Measurements from ENCODE around the gene PHF12. TPM values are rescaled to one million over a fixed set of nuclear protein-coding genes. Genes with fewer than 3 reads are reported as not detected.

The PHF12 gene
- polyA plus RNA-seq, 1 donor: 27.7 TPM

GRCh38 chr17:28963055-28963611 is 11.8 kb upstream of the PHF12 start:
- no CpG with 5 or more reads among the region's 6 CpGs for WGBS (ENCODE audit: insufficient coverage, low lambda C conversion rate)
- DNase-seq: no peak
- H3K4me3 ChIP-seq (ENCODE audit: low read length): no peak overlapping the region

GRCh38 chr17:28961391-28961790 is 10.1 kb upstream of the PHF12 start:
- no peak overlapping the region for H3K27ac ChIP-seq (ENCODE audit: low read length)
- H3K4me1 ChIP-seq (ENCODE audit: control insufficient read depth, insufficient read depth, low read length): no peaks in the 10 kb centered on the region
- H3K4me3 ChIP-seq (ENCODE audit: low read length): no peak overlapping the region
- no peaks in the 10 kb centered on the region for H3K9me3 ChIP-seq (ENCODE audit: control insufficient read depth, low read depth, low read length)
- no peak for DNase-seq
- H3K36me3 ChIP-seq (ENCODE audit: control insufficient read depth, insufficient read depth, low read length): no peaks in the 10 kb centered on the region
- no CpG with 5 or more reads among the region's 7 CpGs for whole genome bisulfite sequencing (ENCODE audit: insufficient coverage, low lambda C conversion rate)
- H3K27me3 ChIP-seq (ENCODE audit: control insufficient read depth, insufficient read depth, low read length): peaks cover 8% of the 10 kb centered on the region

More at GRCh38 chr17:28963055-28963611, 11.8 kb upstream of the PHF12 start:
- Histone ChIP-seq H3K36me3 (ENCODE audit: control insufficient read depth, insufficient read depth, low read length) (no peaks in the 10 kb centered on the region), H3K27ac (ENCODE audit: low read length) (no peak overlapping the region), H3K27me3 (ENCODE audit: control insufficient read depth, insufficient read depth, low read length) (peaks cover 8% of the 10 kb centered on the region), H3K9me3 (ENCODE audit: control insufficient read depth, low read depth, low read length) (no peaks in the 10 kb centered on the region), H3K4me1 (ENCODE audit: control insufficient read depth, insufficient read depth, low read length) (peaks cover 6% of the 10 kb centered on the region)

GRCh38 chr17:28960256-28961061 is 9.1 kb upstream of the PHF12 start:
- Histone ChIP-seq H3K36me3 (ENCODE audit: control insufficient read depth, insufficient read depth, low read length) (no peaks in the 10 kb centered on the region), H3K4me3 (ENCODE audit: low read length) (no peak overlapping the region), H3K9me3 (ENCODE audit: control insufficient read depth, low read depth, low read length) (no peaks in the 10 kb centered on the region), H3K27me3 (ENCODE audit: control insufficient read depth, insufficient read depth, low read length) (peaks cover 8% of the 10 kb centered on the region), H3K4me1 (ENCODE audit: control insufficient read depth, insufficient read depth, low read length) (no peaks in the 10 kb centered on the region), H3K27ac (ENCODE audit: low read length) (no peak overlapping the region)
- no peak for DNase-seq
- WGBS (ENCODE audit: insufficient coverage, low lambda C conversion rate): no CpG with 5 or more reads among the region's 18 CpGs

- Histone ChIP-seq H3K27ac (ENCODE audit: low read length) (no peak overlapping the region), H3K4me1 (ENCODE audit: control insufficient read depth, insufficient read depth, low read length) (no peaks in the 10 kb centered on the region), H3K36me3 (ENCODE audit: control insufficient read depth, insufficient read depth, low read length) (no peaks in the 10 kb centered on the region), H3K9me3 (ENCODE audit: control insufficient read depth, low read depth, low read length) (no peaks in the 10 kb centered on the region), H3K27me3 (ENCODE audit: control insufficient read depth, insufficient read depth, low read length) (peaks cover 8% of the 10 kb centered on the region), H3K4me3 (ENCODE audit: low read length) (no peak overlapping the region)
- WGBS (ENCODE audit: insufficient coverage, low lambda C conversion rate): no CpG with 5 or more reads among the region's 9 CpGs
- no peak for DNase-seq
Observed at GRCh38 chr17:28959471-28959871, 8.2 kb upstream of the PHF12 start.

DNA sequence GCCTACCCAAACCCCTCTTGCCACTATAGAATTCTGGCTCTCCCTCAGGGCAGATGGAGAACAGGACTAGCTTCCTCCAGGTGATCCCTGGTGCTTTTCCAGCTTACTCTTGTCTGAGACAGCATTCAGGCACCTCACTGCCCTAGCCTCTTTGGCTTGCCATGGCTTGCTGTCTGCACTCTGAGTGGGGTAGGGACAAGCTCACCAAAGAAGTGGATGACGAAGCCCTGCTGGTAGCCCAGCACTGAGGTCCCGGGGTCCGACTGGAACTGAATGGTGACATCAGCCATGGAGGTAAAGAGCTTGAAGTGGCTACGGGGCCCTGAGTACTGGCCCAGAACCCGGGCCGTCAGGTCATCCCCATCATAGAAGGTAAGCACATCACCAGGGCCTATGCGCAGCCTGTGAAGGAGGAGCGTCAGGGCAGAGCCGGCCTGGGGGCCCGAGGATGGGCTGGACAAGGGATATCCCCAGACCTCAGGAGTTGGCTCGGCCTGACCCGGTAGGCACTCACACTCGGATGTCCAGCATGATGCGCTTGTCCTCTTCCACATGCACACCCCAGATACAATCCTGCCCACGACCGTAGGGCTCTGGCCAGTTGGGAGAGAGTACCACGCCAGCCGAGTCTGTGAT is 7.6 kb upstream of the PHF12 start:
- no peak for DNase-seq
- H3K27me3 ChIP-seq (ENCODE audit: control insufficient read depth, insufficient read depth, low read length): peaks cover 8% of the 10 kb centered on the region
- no peaks in the 10 kb centered on the region for H3K36me3 ChIP-seq (ENCODE audit: control insufficient read depth, insufficient read depth, low read length)
- WGBS (ENCODE audit: insufficient coverage, low lambda C conversion rate): no CpG with 5 or more reads among the region's 18 CpGs
- H3K27ac ChIP-seq (ENCODE audit: low read length): no peak overlapping the region
- no peaks in the 10 kb centered on the region for H3K9me3 ChIP-seq (ENCODE audit: control insufficient read depth, low read depth, low read length)
- H3K4me1 ChIP-seq (ENCODE audit: control insufficient read depth, insufficient read depth, low read length): no peaks in the 10 kb centered on the region
- H3K4me3 ChIP-seq (ENCODE audit: low read length): no peak overlapping the region

- H3K36me3 ChIP-seq (ENCODE audit: control insufficient read depth, insufficient read depth, low read length): no peaks in the 10 kb centered on the region
- H3K4me1 ChIP-seq (ENCODE audit: control insufficient read depth, insufficient read depth, low read length): no peaks in the 10 kb centered on the region
- DNase-seq: no peak
- no peaks in the 10 kb centered on the region for H3K9me3 ChIP-seq (ENCODE audit: control insufficient read depth, low read depth, low read length)
- H3K27ac ChIP-seq (ENCODE audit: low read length): no peak overlapping the region
- WGBS (ENCODE audit: insufficient coverage, low lambda C conversion rate): no CpG with 5 or more reads among the region's 7 CpGs
- peaks cover 5% of the 10 kb centered on the region for H3K27me3 ChIP-seq (ENCODE audit: control insufficient read depth, insufficient read depth, low read length)
- no peak overlapping the region for H3K4me3 ChIP-seq (ENCODE audit: low read length)
Observed at GRCh38 chr17:28957992-28958355, 6.7 kb upstream of the PHF12 start.

GRCh38 chr17:28957277-28957991 is 6.1 kb upstream of the PHF12 start:
- H3K4me3 ChIP-seq (ENCODE audit: low read length): no peak overlapping the region
- no peaks in the 10 kb centered on the region for H3K36me3 ChIP-seq (ENCODE audit: control insufficient read depth, insufficient read depth, low read length)
- no peak overlapping the region for H3K27ac ChIP-seq (ENCODE audit: low read length)
- WGBS (ENCODE audit: insufficient coverage, low lambda C conversion rate): 100% methylated on average over 1 of the region's 13 CpGs
- no peaks in the 10 kb centered on the region for H3K9me3 ChIP-seq (ENCODE audit: control insufficient read depth, low read depth, low read length)
- H3K27me3 ChIP-seq (ENCODE audit: control insufficient read depth, insufficient read depth, low read length): peaks cover 5% of the 10 kb centered on the region
- no peak for DNase-seq
- H3K4me1 ChIP-seq (ENCODE audit: control insufficient read depth, insufficient read depth, low read length): peaks cover 5% of the 10 kb centered on the region

GRCh38 chr17:28956861-28957260 is 5.5 kb upstream of the PHF12 start:
- Histone ChIP-seq H3K9me3 (ENCODE audit: control insufficient read depth, low read depth, low read length) (no peaks in the 10 kb centered on the region), H3K27me3 (ENCODE audit: control insufficient read depth, insufficient read depth, low read length) (peaks cover 4% of the 10 kb centered on the region), H3K27ac (ENCODE audit: low read length) (no peak overlapping the region), H3K36me3 (ENCODE audit: control insufficient read depth, insufficient read depth, low read length) (no peaks in the 10 kb centered on the region), H3K4me1 (ENCODE audit: control insufficient read depth, insufficient read depth, low read length) (peaks cover 5% of the 10 kb centered on the region), H3K4me3 (ENCODE audit: low read length) (no peak overlapping the region)
- DNase-seq: no peak
- WGBS (ENCODE audit: insufficient coverage, low lambda C conversion rate): no CpG with 5 or more reads among the region's 3 CpGs

DNA sequence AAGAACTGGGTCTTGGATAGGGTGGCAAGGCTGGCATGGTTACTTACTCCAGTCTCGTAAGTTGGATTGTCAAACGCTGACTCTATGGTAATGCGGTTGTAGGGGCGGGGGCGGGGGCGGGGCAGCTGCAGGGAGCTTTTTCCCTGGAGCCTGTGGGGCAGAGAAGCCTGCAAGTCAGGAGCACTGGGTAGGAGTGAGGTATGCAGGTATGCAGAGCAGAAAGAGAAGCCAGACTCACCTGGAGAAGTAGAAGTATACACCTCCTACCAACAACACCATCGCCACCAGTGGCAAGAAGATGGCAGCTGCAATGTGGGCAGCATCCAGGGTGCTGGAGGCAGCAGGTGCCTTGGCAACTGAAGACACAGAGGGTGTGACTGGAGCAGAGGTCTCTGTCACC is 4.8 kb upstream of the PHF12 start:
- Histone ChIP-seq H3K4me1 (ENCODE audit: control insufficient read depth, insufficient read depth, low read length) (peaks cover 5% of the 10 kb centered on the region), H3K36me3 (ENCODE audit: control insufficient read depth, insufficient read depth, low read length) (no peaks in the 10 kb centered on the region), H3K27ac (ENCODE audit: low read length) (no peak overlapping the region), H3K9me3 (ENCODE audit: control insufficient read depth, low read depth, low read length) (no peaks in the 10 kb centered on the region), H3K4me3 (ENCODE audit: low read length) (no peak overlapping the region), H3K27me3 (ENCODE audit: control insufficient read depth, insufficient read depth, low read length) (no peaks in the 10 kb centered on the region)
- no peak for DNase-seq
- no CpG with 5 or more reads among the region's 7 CpGs for WGBS (ENCODE audit: insufficient coverage, low lambda C conversion rate)

- Histone ChIP-seq H3K4me1 (ENCODE audit: control insufficient read depth, insufficient read depth, low read length) (peaks cover 5% of the 10 kb centered on the region), H3K27ac (ENCODE audit: low read length) (no peak overlapping the region), H3K4me3 (ENCODE audit: low read length) (no peak overlapping the region), H3K27me3 (ENCODE audit: control insufficient read depth, insufficient read depth, low read length) (no peaks in the 10 kb centered on the region), H3K9me3 (ENCODE audit: control insufficient read depth, low read depth, low read length) (no peaks in the 10 kb centered on the region), H3K36me3 (ENCODE audit: control insufficient read depth, insufficient read depth, low read length) (no peaks in the 10 kb centered on the region)
- WGBS (ENCODE audit: insufficient coverage, low lambda C conversion rate): no CpG with 5 or more reads among the region's 5 CpGs
- no peak for DNase-seq
Observed at GRCh38 chr17:28955408-28955807, 4.1 kb upstream of the PHF12 start.

Measured in large intestine (tissue), 3 donors.